ENCODE data around the gene KDM7A. TPM values are rescaled to one million over a fixed set of nuclear protein-coding genes. Genes with fewer than 3 reads are reported as not detected.
A peak's percentile ranks its signal among the peaks of the same experiment; 100 is the strongest.

Gene KDM7A
- total and polyA plus RNA-seq, 2 of the 4 experiments (the other 2 are of a cell fraction): 1.5 to 2.3 TPM

DNA sequence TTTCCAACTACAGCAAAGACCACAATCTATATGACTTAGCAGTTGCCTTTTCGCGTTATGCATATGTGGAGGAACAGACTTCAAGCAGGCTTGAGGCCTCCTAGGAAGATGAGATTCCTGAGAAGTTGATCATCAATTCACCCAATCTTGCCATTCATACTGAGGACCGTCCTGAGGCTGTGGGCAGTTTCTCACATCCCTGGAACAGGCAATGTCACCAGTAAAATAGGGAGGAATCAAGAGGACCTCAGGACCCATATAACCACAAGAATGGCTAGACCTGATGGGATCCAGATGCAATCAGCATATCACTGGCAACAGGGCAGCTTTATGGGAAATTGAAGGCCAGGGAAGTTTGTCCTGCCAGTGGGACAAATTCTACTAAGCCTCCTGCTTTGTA lies 17.3 kb downstream of the KDM7A start:
- no peak overlapping the region for H3K27ac ChIP-seq (ENCODE audit: insufficient read depth, low read length)
- DNase-seq: peak; percentile 38

More for the DNA sequence above, 17.3 kb downstream of the KDM7A start:
- no peak overlapping the region for H3K23ac ChIP-seq (ENCODE audit: low read depth, low read length)
- no peaks in the 10 kb centered on the region for H3K4me1 ChIP-seq (ENCODE audit: control insufficient read depth, insufficient read depth, low read length)
- no peaks in the 10 kb centered on the region for H3K27me3 ChIP-seq (ENCODE audit: control insufficient read depth, insufficient read depth, low read length)
- no peak overlapping the region for H3K18ac ChIP-seq (ENCODE audit: low read depth, low read length)
- peaks cover 10% of the 10 kb centered on the region; the same call in 1 of the 2 replicates for H4K20me1 ChIP-seq (ENCODE audit: insufficient read depth, low read length)
- no peak overlapping the region for H4K8ac ChIP-seq (ENCODE audit: low read depth in 2 of 2, low read length in 2 of 2)
- POLR2A ChIA-PET (ENCODE audit: unreplicated experiment): no interaction called here
- no peak overlapping the region for H2AK9ac ChIP-seq (replicated peaks; ENCODE audit: low read depth, low read length, poor library complexity)
- no peak overlapping the region for H3K4ac ChIP-seq (ENCODE audit: low read depth, low read length)
- dilution Hi-C loops (cut with HindIII; ENCODE audit: low sequenced_read_pairs, unreplicated experiment): no loop called here
- intact Hi-C loops (cut with micrococcal nuclease): no loop called here
- H3K9me3 ChIP-seq (ENCODE audit: control insufficient read depth, insufficient read depth, low read length): no peaks in the 10 kb centered on the region
- no peak overlapping the region for H3K9ac ChIP-seq (ENCODE audit: low read depth, low read length)
- H3K9me1 ChIP-seq (ENCODE audit: insufficient read depth, low read length): peaks cover 4% of the 10 kb centered on the region
- TF ChIP-seq, protein P1, sequence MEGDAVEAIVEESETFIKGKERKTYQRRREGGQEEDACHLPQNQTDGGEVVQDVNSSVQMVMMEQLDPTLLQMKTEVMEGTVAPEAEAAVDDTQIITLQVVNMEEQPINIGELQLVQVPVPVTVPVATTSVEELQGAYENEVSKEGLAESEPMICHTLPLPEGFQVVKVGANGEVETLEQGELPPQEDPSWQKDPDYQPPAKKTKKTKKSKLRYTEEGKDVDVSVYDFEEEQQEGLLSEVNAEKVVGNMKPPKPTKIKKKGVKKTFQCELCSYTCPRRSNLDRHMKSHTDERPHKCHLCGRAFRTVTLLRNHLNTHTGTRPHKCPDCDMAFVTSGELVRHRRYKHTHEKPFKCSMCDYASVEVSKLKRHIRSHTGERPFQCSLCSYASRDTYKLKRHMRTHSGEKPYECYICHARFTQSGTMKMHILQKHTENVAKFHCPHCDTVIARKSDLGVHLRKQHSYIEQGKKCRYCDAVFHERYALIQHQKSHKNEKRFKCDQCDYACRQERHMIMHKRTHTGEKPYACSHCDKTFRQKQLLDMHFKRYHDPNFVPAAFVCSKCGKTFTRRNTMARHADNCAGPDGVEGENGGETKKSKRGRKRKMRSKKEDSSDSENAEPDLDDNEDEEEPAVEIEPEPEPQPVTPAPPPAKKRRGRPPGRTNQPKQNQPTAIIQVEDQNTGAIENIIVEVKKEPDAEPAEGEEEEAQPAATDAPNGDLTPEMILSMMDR (conservative IDR thresholded peaks at IDR 0.05; ENCODE audit: low read depth, low read length): no peak
- TF ChIP-seq SMC3 (IDR thresholded peaks at IDR 0.05; ENCODE audit: low read depth, low read length) (no peak), RCOR1 (IDR thresholded peaks at IDR 0.05; ENCODE audit: insufficient replicate concordance, low read length) (no peak), BHLHE40 (IDR thresholded peaks at IDR 0.05; ENCODE audit: low read depth, low read length) (no peak)
- BruUV-seq (replicated peaks): no TSS peak
- H3K4me3 ChIP-seq (ENCODE audit: insufficient read depth, low read depth, low read length): no peak overlapping the region
- in situ Hi-C loops (cut with MboI; ENCODE audit: low sequenced_read_pairs): no loop called here
- no peak overlapping the region for H4K91ac ChIP-seq (ENCODE audit: insufficient read depth, low read depth, low read length)
- WGBS, 2 experiments (ENCODE audit: extremely low coverage in 2 of 2, insufficient read length in 1 of 2): no CpG with 5 or more reads among the region's 3 CpGs
- peaks cover 39% of the 10 kb centered on the region in 2 experiments for H3K79me1 ChIP-seq (ENCODE audit: low read depth in 1 of 2, low read length in 2 of 2)
- 0 out of 2 replicates have a peak, but pooled peaks have one; percentile 14 for ATAC-seq (ENCODE audit: low read depth)
- no peak overlapping the region for H3K56ac ChIP-seq (ENCODE audit: extremely low read depth, insufficient read depth, low read length)
- H3K14ac ChIP-seq (replicated peaks; ENCODE audit: low read depth, low read length): no peak overlapping the region
- no peak overlapping the region for H2BK120ac ChIP-seq (ENCODE audit: low read depth, low read length)
- no peak overlapping the region for H3K4me2 ChIP-seq (ENCODE audit: low read depth, low read length)
- H2AFZ ChIP-seq (replicated peaks; ENCODE audit: low read length, poor library complexity): no peak overlapping the region
- CTCF ChIA-PET: no interaction called here
- H2BK20ac ChIP-seq (ENCODE audit: low read depth, low read length): no peak overlapping the region
- H2BK5ac ChIP-seq (ENCODE audit: low read depth, low read length, poor library complexity, severe bottlenecking): no peak overlapping the region
- no peak overlapping the region for H2BK15ac ChIP-seq (ENCODE audit: low read depth, low read length)
- no peak overlapping the region for H4K5ac ChIP-seq (ENCODE audit: low read depth, low read length)
- H2AK5ac ChIP-seq (ENCODE audit: low read depth, low read length): no peak overlapping the region
- H3K36me3 ChIP-seq (ENCODE audit: control insufficient read depth, insufficient read depth, low read length): no peaks in the 10 kb centered on the region
